ENCODE measurements around the gene LRG1. TPM values are rescaled to one million over a fixed set of nuclear protein-coding genes. Genes with fewer than 3 reads are reported as not detected.
A peak's percentile ranks its signal among the peaks of the same experiment; 100 is the strongest.

The LRG1 gene
- total and polyA plus RNA-seq, 7 donors: 0.36 to 21.0 (median 2.4) TPM; not detected in 1

DNA sequence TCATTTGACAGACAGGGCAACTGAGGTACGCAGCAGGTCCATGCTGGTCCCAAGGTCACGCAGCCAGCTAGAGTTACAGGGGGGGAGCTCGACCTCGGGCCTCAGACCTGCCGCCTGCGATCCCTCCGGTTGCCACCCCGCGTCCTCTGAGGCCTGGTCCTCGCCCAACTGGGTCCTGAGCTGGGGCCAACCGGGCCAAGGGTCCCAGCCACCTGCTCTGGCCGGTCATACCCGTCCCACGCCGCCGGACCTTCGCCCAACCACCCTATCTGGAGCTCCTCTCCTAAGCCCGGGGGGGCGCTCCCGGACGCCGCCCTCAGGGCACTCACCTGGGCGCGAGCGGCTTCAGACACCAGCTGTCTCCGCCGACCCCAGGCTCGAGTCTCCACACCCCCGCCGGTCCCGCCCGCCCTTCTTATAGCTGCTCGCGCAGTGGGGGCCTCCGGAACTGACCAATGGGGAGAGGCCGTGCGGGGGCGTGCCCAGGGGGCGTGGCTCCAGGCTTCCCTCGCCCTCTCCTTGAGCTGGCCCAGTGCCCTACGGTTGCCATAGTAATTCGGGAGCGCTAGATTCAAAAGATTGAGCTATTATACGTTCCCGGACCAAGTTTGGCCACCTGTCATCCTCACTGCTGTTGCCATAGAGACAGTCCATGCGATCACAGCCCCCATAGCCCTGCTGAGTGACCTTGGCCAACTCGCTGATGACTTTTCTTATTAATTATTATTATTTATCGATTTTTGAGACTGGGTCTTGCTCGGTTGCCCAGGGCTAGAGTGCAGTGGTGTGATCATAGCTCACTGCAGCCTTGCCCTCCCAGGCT lies 4.8 kb downstream of the LRG1 start, which contains the start of gene PLIN5:
TSS of gene PLIN5 (minus strand) at position 389 of the 823 bp plus-strand sequence. CDS start 1,150 bp downstream, outside the sequence.
- H3K4me1 ChIP-seq: peaks cover 0 to 13% (median 11%) of the 10 kb centered on the region in 4 donors
- H3K27me3 ChIP-seq: peaks cover 0 to 13% (median 4%) of the 10 kb centered on the region in 3 donors
- TF ChIP-seq EP300 (IDR thresholded peaks at IDR 0.05): no peak
- TF ChIP-seq, protein P1, sequence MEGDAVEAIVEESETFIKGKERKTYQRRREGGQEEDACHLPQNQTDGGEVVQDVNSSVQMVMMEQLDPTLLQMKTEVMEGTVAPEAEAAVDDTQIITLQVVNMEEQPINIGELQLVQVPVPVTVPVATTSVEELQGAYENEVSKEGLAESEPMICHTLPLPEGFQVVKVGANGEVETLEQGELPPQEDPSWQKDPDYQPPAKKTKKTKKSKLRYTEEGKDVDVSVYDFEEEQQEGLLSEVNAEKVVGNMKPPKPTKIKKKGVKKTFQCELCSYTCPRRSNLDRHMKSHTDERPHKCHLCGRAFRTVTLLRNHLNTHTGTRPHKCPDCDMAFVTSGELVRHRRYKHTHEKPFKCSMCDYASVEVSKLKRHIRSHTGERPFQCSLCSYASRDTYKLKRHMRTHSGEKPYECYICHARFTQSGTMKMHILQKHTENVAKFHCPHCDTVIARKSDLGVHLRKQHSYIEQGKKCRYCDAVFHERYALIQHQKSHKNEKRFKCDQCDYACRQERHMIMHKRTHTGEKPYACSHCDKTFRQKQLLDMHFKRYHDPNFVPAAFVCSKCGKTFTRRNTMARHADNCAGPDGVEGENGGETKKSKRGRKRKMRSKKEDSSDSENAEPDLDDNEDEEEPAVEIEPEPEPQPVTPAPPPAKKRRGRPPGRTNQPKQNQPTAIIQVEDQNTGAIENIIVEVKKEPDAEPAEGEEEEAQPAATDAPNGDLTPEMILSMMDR (IDR thresholded peaks at IDR 0.05): no peak
- TF ChIP-seq POLR2A (IDR thresholded peaks at IDR 0.05): no peak
- no peak for TF ChIP-seq POLR2AphosphoS5 (IDR thresholded peaks at IDR 0.05)
- no peak within 1 kb of the TSS for H3K27ac ChIP-seq
- intact Hi-C loops (cut with DNase I): no loop called here
- H3K4me3 ChIP-seq: peak within 1 kb of the TSS in 3 of 4 donors; percentile 21 to 45 (median 23)
- peak; percentile 84 for DNase-seq
- H3K9me3 ChIP-seq: no peaks in the 10 kb centered on the region
- no peaks in the 10 kb centered on the region for H3K36me3 ChIP-seq
- 4 to 17% methylated on average over 49 of the region's 49 CpGs for WGBS, 2 donors

DNA sequence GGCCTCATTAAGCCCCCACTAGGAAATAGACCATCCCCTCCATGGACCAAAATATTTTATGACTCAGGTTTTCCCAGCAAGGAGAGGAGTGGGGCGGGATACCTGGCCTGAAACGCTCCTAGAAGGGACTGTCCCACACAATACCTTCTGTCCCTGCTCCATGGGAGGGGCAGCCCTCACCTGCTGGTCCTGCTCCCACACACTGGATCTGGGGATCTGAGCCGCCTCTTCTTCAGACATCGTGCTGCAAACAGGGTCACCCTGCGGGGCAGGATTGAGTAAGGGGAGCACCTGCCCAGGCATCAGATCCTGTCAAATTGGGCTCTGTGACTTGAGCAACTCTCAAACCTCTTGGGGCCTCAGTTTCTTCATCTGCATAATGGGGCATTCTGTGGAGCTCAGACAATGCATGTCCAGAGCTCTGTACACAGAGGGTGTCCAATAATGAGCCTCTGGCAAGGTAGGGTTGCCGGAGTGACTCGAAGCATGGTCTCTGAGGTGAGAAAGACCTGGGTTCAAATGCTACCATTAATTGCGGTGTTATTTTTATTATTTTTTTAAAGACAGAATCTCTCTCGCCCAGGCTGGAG lies 5.9 kb downstream of the LRG1 start:
- no peak for DNase-seq
- H3K4me3 ChIP-seq: no peak overlapping the region
- H3K4me1 ChIP-seq: peaks cover 0 to 13% (median 11%) of the 10 kb centered on the region in 4 donors
- WGBS, 2 donors: 63 to 79% methylated on average over 9 of the region's 9 CpGs
- intact Hi-C loops (cut with DNase I): no loop called here
- H3K27ac ChIP-seq: no peak overlapping the region
- no peaks in the 10 kb centered on the region for H3K9me3 ChIP-seq
- H3K27me3 ChIP-seq: peaks cover 0 to 13% (median 4%) of the 10 kb centered on the region in 3 donors
- no peak for TF ChIP-seq POLR2AphosphoS5 (IDR thresholded peaks at IDR 0.05)
- TF ChIP-seq EP300 (IDR thresholded peaks at IDR 0.05): no peak
- no peak for TF ChIP-seq POLR2A (IDR thresholded peaks at IDR 0.05)
- TF ChIP-seq, protein P1 (IDR thresholded peaks at IDR 0.05): no peak
- no peaks in the 10 kb centered on the region for H3K36me3 ChIP-seq

DNA sequence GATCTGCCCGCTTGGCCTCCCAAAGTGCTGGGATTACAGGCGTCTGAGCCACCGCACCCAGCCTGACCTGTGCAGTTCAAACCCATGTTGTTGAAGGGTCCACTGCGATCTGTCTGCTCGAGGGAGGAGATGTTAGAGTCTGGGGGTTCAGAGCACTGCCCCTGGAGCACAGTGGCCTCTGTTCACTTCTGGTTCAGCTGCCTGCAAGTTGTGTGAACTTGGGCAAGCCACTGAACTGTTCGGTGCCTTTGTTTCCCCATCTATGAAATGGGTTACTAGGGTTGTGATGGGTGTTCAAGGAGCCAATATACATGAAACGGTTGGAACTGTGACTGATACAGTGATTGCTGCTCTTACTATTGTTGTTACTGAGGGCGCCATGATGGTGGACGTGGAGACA lies 6.5 kb downstream of the LRG1 start:
- no peaks in the 10 kb centered on the region for H3K36me3 ChIP-seq
- DNase-seq: no peak
- peaks cover 0 to 13% (median 4%) of the 10 kb centered on the region in 3 donors for H3K27me3 ChIP-seq
- TF ChIP-seq EP300 (IDR thresholded peaks at IDR 0.05): no peak
- TF ChIP-seq POLR2AphosphoS5 (IDR thresholded peaks at IDR 0.05): no peak
- TF ChIP-seq, protein P1 (IDR thresholded peaks at IDR 0.05): no peak
- no peak for TF ChIP-seq POLR2A (IDR thresholded peaks at IDR 0.05)
- WGBS, 2 donors: 71 to 83% methylated on average over 9 of the region's 9 CpGs
- intact Hi-C loops (cut with DNase I): no loop called here
- H3K4me1 ChIP-seq: peaks cover 0 to 13% (median 11%) of the 10 kb centered on the region in 4 donors
- no peak overlapping the region for H3K4me3 ChIP-seq
- no peaks in the 10 kb centered on the region for H3K9me3 ChIP-seq
- H3K27ac ChIP-seq: no peak overlapping the region

DNA sequence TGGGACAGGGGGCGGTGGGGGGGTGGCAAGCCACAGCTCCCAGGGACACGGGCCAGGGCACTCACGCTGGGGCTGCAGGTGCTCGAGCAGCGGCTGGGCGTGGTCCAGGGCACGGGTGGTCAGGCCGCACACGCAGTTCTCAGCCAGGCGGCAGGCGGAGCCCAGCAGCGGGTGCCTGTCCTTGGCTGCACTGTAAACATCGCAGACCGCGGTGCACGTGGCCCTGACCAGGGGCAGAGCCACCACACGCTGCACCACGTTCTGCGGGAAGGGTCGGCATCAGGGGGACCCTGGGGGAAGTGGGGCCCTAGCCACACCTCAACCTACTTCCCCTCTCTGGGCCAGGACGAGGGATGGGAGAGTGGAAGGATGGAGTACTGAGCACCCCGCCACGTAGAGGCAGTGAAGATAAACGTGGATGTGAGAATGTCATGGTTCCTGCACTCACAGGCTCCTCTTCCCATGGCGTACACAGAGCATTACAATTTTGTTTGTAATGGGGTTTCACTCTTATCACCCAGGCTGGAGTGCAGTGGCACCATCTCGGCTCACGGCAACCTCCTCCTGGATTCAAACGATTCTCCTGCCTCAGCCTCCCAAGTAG lies 8.2 kb downstream of the LRG1 start:
- Histone ChIP-seq H3K9me3 (no peaks in the 10 kb centered on the region), H3K27ac (no peak overlapping the region), H3K4me3 (no peak overlapping the region), H3K4me1 (peaks cover 0 to 13% (median 11%) of the 10 kb centered on the region in 4 donors), H3K27me3 (peaks cover 0 to 13% (median 0%) of the 10 kb centered on the region in 3 donors), H3K36me3 (no peaks in the 10 kb centered on the region)
- 17 to 44% methylated on average over 28 of the region's 28 CpGs for WGBS, 2 donors
- intact Hi-C loops (cut with DNase I): no loop called here
- no peak for TF ChIP-seq POLR2A (IDR thresholded peaks at IDR 0.05)
- TF ChIP-seq, protein P1 (IDR thresholded peaks at IDR 0.05): no peak
- DNase-seq: no peak
